Suppressor macrophage (primary cell): ENCODE data around the gene CREG2.

Source experiments
- DNase-seq, 4 experiments: peaks; one replicate each; pipeline ENCODE4 v3.0.0-alpha.2; 2020 to 2022

CREG2 gene

DNA sequence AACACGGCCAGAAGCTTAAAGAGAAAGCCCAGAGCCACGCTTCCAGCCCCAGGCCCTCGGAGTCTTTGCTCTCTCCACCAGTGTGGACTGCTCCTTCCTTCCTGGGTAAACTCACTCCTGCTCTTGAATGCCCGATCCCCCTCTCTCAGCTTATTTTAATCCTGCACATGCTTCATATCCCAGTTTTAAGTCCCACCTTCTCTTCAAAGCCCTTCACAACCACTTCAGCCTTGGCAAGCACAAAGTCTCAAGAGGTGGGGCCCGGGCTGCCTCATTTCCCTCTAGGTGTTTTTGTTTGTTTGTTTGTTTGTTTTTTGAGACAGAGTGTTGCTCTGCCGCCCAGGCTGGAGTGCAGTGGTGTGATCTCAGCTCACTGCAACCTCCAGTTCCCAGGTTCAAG is 21.6 kb upstream of the CREG2 start:
- DNase-seq, result no peak

DNA sequence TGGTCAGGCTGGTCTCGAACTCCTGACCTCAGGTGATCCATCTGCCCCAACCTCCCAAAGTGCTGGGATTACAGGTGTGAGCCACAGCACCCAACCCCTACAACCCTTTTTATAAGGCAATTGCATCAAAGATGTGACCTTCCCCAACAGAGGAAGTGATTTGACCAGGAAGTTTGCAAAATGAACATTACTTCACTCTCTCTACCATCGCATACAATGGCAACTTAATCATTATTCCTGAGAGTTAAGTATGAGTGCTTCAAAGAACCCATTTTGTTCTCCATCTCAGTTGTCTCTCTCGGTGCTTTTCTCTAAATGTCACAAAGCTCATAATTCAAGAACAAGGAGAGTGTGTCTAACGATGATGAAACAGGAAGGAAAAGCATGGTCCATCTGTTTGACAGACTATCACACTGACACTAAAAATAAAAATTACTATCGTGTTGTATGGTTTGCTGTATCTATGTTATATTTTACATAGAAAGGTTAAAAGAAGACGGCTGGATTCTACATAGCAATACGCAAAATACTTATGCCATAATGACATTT is 18.1 kb upstream of the CREG2 start:
- peak; percentile 27 to 71 (median 50) for DNase-seq

DNA sequence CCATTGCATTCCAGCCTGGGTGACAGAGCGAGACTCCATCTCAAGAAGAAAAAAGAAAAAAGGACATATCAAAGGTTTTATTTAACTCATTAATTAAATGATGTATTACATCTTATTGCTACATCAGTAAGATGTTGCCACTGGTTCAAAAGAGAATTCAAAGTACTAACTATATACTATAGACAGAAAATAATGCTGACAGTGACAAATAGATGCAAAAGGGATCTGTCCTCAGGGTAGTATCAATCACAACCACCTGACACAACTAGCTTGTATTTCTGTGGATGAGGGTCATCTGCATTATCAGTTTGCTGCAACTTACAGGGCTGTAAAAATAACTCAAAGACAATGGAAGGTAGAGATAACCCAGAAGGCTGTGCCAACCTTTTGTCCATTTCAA is 16.4 kb upstream of the CREG2 start:
- DNase-seq, result no peak

DNA sequence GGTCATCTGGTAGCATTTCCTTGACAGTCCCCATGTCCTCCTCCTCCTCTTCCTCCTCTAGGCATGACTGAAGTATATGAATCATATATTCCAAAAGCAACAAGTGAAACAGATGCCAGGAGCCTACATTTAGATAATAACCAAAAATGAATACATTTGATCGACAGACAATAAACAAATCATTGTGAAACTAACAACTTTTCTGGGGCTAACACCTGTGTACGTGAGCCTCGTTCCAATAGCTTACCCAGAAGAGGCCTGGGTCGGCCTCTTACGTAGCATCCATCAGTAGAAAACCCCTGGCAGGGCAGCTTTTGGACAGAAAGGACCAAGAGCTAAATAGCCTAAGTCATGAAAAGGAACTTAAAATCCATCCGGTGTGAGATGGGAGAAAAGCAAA is 15.3 kb upstream of the CREG2 start:
- no peak for DNase-seq

DNA sequence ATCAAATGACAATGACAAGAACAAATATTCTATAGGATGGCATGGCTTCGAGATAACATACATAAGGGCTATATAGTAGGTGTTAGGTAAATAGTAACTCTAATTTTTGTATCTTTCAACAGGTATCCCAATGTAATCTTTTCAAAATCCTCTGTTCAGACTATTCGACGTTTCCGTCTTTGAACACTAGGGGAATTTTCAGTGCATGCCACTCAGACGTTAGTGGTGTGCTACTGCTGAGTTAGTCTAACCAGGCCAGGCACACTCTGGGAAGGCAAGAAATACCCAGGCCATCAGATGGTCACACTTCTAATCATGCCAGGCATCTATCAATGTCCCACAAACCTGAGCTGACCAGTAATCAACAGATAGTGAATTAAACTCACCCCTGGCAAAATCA is 14.6 kb upstream of the CREG2 start:
- no peak for DNase-seq

DNA sequence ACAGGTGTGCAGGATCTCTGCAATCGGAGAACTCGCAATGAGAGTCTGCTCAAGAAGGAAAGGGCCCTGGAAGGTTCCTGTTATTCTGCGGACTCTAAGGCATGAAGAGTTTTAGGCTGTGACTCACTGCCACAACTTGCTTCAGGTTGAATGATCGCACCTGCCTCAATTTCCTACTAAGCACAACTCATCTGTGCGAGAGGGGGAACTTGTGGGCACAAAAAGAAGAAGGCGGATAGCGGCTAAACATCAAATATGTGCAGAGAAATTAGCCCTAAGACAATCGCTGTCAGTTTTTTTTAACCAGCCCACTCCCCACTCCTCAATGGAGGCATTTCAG is 14.0 kb upstream of the CREG2 start:
- peak in 1 of 4 experiments; percentile 14 for DNase-seq

DNA sequence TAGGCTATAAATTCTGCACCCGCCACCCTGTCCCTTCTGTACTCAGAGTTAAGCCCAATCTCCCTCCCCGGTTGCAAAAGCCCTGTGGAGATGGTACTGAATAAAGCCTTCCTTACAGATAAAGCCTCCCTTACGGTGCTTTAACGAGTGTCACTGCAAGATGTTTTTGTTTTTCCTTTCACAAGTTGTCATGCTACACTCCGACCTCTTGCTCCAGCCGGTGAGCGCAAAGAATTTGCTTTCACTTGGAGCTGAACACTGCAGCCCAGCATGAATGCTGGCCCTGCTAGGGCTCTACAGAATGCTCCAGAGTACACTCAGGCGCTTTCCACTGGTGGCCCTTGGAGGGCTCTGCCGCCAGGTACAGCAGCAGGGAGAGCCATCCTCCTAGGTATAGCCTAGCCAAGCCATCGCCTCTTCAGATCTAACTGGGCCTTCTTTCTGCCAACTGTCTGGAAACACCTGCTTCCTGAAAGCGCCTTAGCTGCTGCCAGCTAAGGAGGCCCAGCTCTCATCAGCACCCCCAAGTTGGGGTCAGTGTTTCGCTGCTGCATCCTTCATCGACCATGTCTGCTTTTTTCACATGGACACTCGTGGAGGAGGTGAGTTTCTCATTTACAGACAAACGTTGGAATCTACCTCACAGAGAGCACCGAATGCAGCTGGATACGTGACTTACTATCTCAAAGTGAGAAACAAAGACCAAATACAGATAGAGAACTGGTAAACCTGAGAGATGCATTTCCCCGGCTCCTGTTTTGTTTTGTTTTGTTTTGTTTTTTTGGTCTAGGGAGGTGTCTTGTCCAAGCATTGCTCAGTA is 13.4 kb upstream of the CREG2 start:
- no peak for DNase-seq

DNA sequence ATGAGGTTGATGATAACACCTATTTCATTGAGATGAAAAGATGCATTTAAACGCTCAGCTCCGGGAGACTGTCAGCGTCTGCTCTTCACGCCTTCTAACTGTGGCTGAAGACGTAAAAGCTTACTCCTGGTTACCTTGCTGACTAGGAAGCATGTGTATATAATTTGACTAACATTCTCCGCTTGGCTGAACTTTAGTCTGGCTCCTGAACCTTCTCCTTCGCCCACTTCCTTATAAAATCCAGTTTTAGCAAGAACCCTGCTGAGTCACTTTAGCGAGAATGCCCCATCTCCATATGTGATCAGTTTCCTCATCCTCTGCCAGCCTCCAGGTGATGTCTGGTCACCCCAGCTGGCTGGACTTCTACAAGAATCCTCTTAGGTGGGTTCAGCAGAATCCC is 12.7 kb upstream of the CREG2 start:
- DNase-seq, result peak; percentile 70 to 86 (median 76)

DNA sequence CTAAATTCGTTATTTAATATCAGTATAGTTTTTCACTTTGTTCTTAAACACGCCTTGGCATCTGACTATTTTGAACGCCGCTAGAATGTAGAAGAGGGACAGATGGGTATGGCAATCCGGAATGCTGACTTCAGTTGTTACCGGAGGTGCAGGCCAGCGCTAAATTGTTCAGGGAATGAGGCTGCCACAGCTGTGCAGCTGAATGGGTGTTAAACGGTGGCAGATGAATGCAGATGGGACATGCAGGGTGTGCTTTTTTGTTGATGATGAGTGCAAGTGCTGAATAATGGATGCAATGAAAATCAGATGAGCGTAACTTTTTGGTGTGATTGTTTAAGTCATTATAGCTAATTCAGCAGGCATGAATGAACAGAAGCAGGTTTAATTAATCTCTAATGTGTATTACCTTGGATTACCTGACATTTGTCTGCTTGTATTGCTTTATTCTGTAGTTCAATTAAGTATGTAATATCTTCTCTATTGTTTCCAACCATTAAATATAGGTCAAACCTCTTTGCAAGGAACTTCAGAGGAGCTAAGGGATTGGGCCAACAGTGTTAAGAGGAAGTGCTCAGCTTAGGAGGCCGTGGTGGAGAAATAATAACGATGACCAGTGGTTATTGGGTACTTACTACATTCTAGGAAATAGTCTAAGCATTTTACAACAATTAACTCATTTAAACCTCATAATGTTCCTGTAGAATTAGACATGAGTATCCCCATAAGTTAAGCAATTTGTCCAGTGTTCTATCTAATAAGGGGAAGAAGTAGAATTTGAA is 11.9 kb upstream of the CREG2 start:
- peak; percentile 61 to 82 (median 74) for DNase-seq

DNA sequence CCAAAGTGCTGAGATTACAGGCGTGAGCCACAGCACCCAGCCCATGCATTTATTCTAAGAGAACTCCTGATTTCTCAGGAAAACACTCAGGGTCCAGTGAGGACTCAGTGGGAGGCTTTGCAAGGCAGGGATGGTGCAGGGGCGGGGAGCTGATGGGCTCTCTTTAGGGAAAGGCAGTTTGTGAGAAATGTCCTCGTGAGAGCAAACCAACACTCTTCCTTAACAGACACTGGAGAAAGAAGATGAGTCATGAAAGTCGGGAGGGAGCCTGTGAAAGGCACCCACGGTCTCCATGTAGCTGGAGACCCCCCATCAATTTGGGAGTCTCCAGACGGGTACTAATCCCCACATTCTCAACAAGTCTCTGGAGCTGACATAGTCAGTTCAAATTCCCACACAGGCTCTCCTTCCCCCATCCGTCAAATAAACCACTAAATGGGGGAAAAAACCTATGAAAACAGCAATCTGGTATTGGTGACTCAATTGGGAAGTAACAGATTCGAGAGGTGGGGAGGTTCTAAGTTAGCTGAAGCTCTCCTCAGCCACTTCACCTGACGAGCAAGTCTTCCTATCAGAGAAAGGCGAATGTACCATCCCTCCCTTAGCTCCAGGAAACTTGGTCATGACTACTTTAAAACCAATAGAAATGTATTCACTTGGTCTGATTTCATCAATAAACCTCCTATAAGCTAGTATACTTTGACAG is 11.0 kb upstream of the CREG2 start:
- peak; percentile 35 to 73 (median 62) for DNase-seq

DNA sequence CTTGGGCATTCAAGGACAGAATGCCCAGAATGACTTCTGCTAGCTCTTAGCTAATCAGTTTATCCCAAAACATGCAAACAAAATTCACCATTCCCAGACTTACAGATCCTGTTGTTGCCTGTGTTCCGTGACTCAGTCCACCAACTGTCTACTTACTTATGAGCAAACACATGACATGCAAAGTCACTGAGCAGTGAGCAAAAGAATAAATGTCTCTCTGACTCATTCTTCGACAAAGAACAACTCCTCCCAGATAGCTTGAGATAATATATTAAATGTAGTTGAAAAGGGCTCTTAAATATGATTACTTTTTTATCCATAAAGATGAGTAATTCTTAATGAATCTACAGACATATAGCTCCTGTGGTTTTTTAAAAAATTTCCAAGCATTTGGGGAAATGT is 9.0 kb upstream of the CREG2 start:
- peak in 3 of 4 experiments; percentile 40 to 68 (median 67) for DNase-seq

DNA sequence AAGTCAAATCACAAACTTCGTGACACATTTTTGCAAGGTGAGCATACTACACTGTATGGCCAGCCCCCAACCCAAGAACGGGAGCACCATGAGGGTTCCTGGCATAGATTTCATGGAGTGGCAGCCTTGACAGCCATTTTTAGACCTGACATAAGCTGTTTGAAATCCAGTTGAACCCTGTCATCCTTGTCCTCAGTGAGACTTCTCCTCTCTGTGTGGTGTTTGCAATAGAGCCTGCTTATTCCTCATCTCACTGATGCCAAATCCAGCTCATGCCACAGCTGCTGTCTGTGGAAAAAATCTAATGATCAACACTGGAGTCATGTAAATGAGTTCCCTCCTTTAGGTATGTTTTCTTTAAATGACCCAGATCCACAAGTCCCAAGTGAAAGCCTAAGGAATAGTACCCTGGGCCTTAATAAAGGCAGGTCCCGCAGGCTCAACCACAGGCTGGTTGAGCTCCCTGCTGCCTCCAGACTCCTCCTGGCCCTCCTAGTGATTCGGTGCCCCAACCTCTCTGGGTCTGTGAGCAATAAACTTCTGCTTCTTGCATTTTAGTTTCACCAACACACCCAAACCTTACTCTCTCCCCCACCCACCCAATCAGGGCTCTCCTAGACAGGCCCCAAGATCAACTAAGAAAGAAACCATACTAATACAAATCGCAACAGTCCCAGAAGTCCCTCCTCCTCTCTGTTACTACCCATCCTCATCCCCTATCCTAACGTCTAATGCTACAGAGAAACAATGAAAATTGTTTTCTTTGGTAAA is 8.4 kb upstream of the CREG2 start:
- peak in 3 of 4 experiments; percentile 50 to 60 (median 52) for DNase-seq

DNA sequence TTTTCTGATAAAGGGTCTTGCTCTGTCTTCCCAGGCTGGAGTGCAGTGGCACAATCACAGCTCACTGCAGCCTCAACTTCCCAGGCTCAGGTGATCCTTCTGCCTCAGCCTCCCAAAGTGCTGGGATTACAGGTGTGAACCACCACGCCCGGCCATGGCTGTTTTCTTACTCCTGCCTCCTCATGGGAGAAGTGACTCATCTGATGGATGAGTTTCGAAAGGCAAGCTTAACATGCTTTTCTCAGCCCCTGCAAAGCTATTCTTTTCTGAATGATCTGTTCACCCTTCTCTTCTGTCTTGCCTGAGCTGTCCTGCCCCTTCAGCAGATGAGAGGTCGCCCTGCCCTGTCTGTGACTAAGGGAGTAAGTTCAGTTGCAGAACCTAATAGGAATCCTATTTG is 929 bp upstream of the CREG2 start:
- DNase-seq, result peak in 1 of 4 experiments; percentile 37

DNA sequence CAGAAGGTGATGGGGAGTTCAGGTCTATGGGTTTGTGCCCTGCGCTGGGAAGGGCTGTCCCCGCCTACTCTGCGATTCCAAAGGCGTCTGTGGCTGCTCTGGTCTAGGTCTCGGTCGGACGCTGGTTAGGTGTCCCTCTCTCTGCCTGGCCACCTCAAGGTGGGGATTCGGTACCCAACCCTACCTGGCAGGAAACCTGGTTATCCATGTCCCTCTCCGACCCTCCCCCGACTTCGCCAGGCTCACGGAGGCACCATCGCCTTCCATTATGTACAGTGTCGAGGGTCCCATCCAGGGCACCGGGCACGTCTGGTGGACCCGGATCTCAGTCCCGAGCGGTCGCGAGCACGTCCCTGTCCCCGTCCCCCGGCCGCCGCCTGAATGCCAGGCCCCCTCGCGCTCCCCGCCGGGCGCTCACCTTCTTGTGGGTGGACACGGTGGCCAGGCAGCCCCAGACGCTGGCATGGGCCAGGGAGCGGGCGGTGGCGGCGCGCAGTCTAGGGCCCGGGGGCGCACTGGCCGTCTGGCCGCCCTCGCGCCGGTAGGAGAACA is 628 bp downstream of the CREG2 start:
- no peak for DNase-seq

DNA sequence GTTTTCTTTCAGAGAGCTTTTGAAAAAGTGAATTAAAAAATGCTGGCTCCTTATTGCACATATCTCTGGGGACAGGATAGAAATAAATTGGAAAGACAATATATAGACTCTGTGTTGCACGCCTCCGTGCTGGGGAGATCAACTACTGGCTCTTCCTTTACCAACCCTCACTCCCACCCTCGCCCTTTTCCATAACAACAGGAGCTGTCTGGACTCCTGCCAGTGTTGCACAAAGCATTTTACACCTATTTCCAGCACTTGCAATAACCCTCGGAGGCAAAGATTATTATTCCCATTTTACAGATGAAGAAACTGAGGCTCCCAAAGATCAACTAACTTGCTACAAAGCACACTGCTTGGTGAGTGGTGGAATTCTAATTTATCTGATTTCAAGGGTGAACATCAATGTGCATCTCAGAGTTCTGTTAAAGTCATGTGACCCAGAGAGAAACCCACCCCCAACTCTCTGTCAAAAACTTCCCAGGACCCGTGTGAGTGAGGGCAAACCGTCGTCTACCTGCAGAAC is 4.2 kb downstream of the CREG2 start:
- no peak for DNase-seq

DNA sequence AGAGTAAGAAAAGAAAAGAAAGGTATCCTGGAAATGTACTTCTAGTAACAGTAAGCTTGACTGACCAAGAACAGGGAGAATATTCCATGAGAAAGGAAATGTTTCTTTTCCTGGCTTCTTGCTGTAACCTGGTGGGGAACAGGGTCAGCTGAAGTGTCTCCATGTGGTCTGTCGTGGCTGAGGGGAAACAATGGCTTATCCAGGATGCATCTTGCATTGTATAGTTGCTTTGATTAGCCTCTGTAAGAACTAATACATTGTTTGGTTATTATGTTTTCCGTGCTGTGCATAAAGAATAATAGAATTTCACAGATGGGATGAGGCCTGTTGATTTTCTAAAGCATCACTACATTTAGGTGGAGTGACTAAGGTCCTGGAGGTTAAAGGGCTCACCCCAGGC is 4.9 kb downstream of the CREG2 start:
- DNase-seq, result no peak

DNA sequence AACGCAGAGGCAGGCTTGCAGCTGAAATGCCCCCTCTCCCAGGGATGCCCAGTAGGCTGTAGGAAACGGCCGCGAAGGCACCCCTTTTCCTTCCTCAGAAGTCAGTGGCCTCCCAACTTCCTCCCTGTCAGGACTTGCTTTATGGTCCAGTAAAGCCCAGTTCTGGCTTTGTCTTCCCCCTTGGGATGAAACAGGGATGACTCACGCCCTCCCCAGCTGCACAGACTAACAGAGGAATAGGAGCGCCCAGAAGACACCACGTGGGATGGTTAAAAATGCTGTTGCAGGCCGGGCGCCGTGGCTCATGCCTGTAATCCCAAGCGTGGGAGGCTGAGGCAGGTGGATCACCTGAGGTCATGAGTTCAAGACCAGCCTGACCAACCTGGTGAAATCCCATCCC is 6.9 kb downstream of the CREG2 start:
- peak; percentile 69 to 83 (median 82) for DNase-seq

DNA sequence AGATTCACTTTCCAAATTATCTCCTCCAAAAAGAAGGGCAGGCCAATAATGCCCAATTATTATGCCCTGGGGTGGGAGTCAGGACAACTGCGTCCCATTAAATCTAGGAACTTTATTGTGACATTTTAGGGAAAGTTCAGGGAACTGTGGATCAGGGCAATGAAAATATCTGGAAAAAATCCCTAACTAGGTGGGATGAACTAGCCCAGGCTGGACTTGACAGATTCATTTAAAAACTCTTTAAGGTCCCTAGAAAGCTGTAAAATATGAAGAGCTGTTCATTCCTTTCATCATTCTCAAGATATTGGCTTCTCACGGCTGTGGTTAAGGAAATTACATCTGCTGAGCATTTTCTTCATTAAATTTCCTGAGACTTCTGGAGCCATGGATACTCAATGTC is 8.2 kb downstream of the CREG2 start:
- DNase-seq, result no peak

DNA sequence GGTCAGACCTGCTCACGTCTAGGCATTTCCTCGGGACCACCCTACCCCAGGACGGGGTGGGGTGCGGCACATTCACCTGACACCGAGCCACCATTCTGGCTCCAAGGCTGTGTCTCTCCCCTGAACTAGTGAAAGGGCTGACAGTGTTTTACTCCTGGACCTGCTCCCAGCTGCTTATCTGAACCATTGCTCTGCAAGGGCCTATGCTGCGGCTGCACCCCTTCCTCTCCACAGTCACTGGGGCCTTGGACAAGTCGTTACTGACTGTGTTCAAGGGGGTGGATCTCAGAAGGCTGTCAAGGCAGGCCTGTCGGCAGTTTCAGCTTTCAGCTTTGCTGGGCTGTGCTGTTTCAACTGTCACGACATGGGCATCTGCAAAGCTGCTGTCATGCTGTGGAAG is 11.7 kb downstream of the CREG2 start:
- DNase-seq, result no peak

DNA sequence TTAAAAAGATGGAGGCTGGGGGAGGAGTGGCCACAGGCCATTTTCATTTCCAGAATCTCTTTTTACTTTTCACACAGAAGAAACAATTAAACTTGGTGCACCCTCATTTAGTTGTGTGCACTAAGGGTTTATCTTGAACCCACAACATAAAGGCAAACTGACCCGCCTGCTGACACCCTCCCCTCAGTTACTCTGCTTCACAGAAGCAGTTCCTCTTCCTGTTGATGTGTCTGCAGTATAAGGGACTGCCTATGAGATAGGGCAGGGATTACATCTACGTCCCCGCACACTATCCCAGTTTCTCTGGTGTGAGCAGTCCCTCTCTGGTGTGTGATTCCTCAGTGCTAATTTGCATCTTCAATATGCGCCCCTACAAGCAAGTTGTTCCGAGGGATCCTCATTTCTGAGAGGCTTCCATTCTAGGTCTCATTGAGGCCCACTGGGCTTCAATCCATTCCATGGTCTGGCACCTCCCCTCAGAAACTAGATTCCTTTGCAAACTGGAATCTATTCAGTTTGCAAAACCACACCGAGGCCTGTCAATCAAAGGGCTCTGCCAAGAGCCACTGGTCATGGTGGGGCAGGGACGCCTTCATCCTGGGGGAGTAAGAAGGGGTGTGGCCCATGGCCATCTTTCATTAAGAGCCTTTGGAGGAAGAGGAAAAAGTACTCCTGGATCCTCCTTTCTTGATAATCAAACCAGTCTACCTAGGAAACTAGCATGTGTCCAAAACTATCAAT is 12.3 kb downstream of the CREG2 start:
- peak in 2 of 4 experiments; percentile 27 to 32 for DNase-seq

DNA sequence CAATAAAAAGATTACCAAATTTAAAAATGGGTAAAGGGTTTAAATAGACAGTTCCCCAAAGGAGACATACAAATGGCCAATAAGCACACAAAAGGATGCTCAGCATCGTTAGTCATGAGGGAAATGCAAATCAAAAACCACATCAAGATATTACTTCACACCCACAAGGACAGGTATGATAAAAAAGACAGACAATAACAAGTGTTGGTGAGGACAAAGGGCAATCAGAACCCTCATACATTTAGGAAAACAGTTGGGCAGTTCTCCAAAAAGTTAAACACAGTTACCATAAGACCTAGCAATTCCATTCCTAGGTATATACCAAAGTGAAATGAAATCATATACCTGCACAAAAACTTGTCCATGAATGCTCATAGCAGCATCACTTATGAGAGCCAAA is 14.5 kb downstream of the CREG2 start:
- DNase-seq, result no peak
